Measurements from ENCODE around the gene SLC41A2.

SLC41A2 gene

GRCh38 chr12:104930388-104931326 lies 27.4 kb downstream of the SLC41A2 start:
- no peak for DNase-seq (ENCODE audit: low spot score)

- DNase-seq (ENCODE audit: low spot score), result no peak
Observed at GRCh38 chr12:104929977-104930376, 28.1 kb downstream of the SLC41A2 start.

- DNase-seq (ENCODE audit: low spot score), result no peak
Observed at GRCh38 chr12:104929368-104929767, 28.7 kb downstream of the SLC41A2 start.

- no peak for DNase-seq (ENCODE audit: low spot score)
Observed at GRCh38 chr12:104928036-104928745, 29.9 kb downstream of the SLC41A2 start.

- DNase-seq (ENCODE audit: low spot score), result no peak
Observed at GRCh38 chr12:104925501-104925900, 32.6 kb downstream of the SLC41A2 start.

DNA sequence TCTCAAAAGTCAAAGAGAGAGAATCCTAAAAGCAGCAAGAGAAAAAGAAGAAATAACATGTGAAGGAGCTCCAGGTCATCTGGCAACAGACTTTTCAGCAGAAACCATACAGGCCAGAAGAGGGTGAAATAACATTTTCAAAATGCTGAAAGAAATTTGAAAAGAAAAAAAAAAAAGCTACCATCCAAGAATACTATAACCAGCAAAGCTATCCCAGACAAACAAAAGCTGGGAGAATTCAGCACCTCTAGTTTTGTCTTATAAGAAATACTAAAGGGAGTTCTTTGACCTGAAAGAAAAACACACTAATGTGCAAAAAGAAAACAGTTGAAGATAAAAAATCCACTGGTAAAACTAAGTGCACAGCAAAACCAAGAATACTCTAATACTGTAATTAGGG lies 36.8 kb downstream of the SLC41A2 start:
- DNase-seq (ENCODE audit: low spot score), result no peak

DNA sequence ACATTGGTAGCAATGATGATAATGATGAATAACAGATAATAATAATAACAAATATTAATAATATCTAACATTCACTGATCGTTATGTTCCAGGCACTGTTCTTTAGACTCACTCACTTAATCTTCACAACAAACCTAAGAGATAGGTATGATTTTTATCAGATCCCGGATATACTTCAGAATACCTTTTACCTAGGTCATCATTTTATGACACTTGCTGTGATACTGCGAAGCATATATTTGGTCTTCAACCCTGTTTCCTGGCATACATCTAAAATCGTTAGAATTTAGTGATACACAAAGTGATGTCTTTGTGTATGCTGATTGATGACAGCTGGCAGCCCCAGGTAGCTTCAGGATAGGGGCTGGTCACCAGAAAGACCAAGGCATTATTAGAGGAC lies 46.1 kb downstream of the SLC41A2 start:
- DNase-seq (ENCODE audit: low spot score), result no peak

DNA sequence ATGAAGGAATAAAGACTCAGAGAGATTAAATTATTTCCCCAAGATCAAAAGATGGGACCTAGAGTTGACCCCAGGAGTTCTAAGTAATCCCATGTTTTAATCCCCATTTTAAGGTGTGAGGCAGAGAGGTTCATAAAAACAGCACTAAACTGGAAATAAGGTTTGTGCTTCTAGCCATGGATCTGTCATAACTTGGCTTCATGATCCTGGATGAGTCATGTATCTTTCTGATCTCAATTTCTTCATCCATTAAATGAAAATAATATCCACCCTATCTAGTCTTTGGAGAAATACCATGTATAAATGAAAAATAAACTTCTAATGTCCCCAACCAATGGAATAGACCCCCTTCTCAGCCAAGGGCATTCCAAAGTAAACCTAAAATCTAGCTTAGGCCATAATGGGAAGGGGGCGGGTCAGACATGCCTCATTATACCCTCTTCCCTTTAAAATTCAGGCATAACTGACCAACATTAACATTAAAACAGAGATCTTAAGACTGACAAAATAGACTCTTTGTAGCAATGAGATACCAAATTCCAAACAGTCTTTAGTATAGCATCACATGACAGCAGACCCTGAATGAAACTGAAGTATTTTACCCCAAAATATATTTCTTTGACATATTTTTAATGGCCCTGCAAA lies 47.8 kb downstream of the SLC41A2 start:
- DNase-seq (ENCODE audit: low spot score), result no peak

DNA sequence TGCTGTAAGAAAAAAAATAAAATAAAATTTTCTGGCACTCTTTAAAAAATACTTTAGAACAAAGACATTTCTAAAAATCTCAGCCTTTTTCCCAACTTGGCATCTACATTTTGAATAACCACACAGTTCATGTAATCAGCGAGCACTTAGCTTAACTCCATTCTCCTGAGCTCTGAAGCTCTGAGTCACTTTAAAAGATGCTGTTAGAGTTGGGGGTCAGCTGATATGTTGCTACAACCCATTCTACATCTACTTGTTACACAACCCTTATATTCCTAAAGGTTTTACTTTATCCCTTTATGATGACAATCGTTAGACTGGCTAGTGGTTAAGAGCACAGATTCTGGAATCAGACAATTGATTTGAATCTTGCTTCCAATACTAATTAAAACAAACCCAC lies 48.3 kb downstream of the SLC41A2 start:
- DNase-seq (ENCODE audit: low spot score), result no peak
